Thyroid gland (tissue), 4 donors: ENCODE data around the gene PDZD2.

Experiments
- POLR2A ChIP-seq, 2 donors: fragments of 450-650 bp; IDR thresholded peaks; one replicate each; pipeline ENCODE4 v1.6.1; 2017; ENCODE audit warnings: antibody characterized with exemption in 2 of 2, mild to moderate bottlenecking in 2 of 2, moderate library complexity in 1 of 2
- TF ChIP-seq, protein P1 (sequence below), 6 experiments: fragments of 200-600 bp in 3 of 6; fragments of 450-650 bp in 3 of 6; sonication (generic) in 3 of 6; IDR thresholded peaks; one replicate each; pipeline ENCODE4 v1.5.1; 2016 to 2019; ENCODE audit warnings: antibody characterized with exemption in 6 of 6, mild to moderate bottlenecking in 2 of 6, inconsistent platforms in 1 of 6, moderate library complexity in 1 of 6

DNA sequence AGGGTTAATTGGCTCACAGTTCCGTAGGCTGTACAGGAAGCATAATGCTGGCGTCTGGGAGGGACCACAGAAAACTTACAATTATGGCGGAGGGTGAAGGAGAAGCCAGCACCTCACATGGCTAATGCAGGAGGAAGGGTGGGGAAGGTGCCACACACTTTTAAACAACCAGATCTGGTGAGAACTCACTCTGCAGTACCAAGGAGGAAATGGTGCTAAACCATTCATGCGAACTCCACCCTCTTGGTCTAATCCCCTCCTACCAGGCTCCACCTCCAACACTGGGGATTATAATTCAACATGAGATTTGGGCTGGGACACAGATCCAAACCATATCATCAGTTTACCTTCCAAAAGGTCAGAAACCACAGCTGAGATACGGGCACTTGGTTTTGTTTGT lies 122.9 kb downstream of the PDZD2 start:
- no peak for TF ChIP-seq POLR2A (IDR thresholded peaks at IDR 0.05)
- TF ChIP-seq, protein P1, sequence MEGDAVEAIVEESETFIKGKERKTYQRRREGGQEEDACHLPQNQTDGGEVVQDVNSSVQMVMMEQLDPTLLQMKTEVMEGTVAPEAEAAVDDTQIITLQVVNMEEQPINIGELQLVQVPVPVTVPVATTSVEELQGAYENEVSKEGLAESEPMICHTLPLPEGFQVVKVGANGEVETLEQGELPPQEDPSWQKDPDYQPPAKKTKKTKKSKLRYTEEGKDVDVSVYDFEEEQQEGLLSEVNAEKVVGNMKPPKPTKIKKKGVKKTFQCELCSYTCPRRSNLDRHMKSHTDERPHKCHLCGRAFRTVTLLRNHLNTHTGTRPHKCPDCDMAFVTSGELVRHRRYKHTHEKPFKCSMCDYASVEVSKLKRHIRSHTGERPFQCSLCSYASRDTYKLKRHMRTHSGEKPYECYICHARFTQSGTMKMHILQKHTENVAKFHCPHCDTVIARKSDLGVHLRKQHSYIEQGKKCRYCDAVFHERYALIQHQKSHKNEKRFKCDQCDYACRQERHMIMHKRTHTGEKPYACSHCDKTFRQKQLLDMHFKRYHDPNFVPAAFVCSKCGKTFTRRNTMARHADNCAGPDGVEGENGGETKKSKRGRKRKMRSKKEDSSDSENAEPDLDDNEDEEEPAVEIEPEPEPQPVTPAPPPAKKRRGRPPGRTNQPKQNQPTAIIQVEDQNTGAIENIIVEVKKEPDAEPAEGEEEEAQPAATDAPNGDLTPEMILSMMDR (IDR thresholded peaks at IDR 0.05): no peak
